HEK293 (cell line): ENCODE measurements around the gene TREM2.

Source experiments
- SP2 ChIP-seq: fragments of 450-650 bp; formaldehyde crosslinking; IDR thresholded peaks from 2 replicates; pipeline ENCODE4 v1.5.1; 2016; ENCODE audit warnings: missing biosample characterization, missing genetic modification characterization
- TF ChIP-seq, protein P1 (sequence below): fragments of 450-650 bp; formaldehyde crosslinking; IDR thresholded peaks from 2 replicates; pipeline ENCODE4 v1.5.1; 2016; ENCODE audit warnings: missing biosample characterization, missing genetic modification characterization

DNA sequence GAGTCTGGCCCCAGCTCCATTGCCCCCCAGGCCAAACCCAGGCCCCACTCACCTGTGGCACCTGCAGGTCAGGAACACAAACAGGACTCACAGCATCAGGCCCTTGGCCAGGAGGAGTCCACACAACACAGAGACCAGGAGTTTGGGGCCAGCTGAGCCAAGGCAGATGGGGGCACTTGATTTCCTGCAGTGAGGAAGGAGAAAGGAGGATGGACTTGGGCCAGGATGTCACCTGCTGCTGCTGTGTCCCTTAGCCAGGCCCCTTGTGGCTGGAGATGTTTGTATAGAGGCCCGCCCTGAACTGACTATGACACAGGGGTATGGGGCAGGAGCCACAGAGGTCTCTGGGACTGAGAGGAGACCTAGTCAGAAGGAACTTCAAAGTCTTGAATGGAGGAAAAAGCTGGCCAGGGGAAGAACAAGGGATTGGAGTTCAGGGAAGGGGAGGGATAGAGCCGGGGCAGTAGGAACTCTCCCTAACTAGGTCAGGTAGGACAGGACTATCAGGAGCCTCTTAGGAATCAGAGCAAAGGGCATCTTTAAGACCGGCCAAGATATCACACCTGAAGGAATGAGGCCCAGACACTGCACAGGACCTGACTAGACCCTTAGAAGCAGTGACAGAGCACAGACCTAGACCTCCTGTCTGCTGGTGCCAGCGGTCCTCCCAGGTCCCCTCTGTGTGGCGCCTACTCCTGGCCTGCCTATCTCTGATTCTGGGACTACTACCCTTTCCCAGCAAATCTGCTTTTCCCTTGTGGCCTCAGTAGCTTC lies 46.8 kb upstream of the TREM2 start:
- no peak for TF ChIP-seq SP2 (tag by site-specific recombination)
- TF ChIP-seq, protein P1, sequence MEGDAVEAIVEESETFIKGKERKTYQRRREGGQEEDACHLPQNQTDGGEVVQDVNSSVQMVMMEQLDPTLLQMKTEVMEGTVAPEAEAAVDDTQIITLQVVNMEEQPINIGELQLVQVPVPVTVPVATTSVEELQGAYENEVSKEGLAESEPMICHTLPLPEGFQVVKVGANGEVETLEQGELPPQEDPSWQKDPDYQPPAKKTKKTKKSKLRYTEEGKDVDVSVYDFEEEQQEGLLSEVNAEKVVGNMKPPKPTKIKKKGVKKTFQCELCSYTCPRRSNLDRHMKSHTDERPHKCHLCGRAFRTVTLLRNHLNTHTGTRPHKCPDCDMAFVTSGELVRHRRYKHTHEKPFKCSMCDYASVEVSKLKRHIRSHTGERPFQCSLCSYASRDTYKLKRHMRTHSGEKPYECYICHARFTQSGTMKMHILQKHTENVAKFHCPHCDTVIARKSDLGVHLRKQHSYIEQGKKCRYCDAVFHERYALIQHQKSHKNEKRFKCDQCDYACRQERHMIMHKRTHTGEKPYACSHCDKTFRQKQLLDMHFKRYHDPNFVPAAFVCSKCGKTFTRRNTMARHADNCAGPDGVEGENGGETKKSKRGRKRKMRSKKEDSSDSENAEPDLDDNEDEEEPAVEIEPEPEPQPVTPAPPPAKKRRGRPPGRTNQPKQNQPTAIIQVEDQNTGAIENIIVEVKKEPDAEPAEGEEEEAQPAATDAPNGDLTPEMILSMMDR (tag by site-specific recombination): no peak
